NCI-H187 treated with DMSO at 0.1 percent for 48 hours (cell line): ENCODE data around the gene MCHR1.
"Not testable (repeated sequence)": the region's sequence is repeated elsewhere in the genome, so short reads cannot be mapped to it uniquely, and the experiment has no call there.

Experiments
- DNase-seq: peaks from one replicate; lab custom pipeline; 2025; lab: John Stamatoyannopoulos, UW

The MCHR1 gene

GRCh38 chr22:40656651-40657050, 22.6 kb upstream of the MCHR1 start:
- not testable (repeated sequence) for DNase-seq

DNA sequence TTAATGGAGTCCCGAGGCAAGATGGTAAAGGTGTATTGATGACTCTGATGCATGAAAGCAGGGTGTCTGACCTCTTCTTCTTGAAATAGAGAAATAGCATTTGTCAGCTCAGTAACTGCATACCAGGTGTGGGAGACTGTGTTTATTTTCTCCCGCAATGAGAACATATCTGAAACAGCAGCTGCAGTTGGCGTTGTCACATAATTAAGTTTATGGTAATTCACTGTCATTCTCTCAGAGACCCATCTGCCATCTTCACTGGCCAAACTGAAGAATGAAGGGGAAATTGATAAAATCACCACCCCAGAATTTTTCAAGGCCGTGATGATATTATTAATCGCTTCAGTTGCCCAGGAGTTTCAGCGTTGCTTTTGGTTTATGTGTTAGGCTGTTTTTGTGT, 20.1 kb upstream of the MCHR1 start:
- no peak for DNase-seq

DNA sequence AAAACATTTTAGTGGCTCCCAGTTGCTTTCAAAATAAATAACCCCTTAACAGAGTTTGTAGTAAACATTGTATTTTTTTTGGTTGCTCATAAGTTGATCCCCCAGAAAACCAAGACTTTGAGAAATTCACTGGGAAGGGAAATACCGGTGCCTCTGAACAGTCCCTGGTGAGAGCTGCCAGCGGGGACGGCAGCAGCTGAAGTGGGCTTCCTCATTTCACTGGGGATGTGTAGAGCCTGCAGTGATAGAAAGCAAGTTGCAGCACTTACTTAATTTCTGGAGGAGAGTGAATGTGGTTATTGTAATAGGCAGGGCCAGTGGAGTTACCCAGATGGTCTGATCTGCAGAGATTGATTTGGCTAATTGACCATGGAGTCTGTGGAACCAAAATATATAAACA, 18.6 kb upstream of the MCHR1 start:
- no peak for DNase-seq

DNA sequence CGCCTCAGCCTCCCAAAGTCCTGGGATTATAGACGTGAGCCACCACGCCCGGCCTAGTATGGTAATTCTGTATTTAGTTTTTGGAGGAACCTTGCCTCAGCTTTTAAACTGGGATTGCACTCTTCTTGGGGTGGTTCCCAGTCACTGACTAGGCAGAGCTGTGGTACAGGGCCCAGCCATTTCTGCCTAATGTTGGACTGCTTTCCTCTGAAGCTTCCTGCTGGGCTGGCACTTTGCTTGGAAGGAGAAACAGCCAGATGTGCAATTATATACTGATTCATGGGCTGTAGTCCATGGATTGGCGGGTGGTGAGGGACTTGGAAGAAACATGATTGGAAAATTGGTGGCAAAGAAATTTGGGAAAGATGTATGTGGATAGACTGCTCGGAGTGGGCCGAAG, 17.6 kb upstream of the MCHR1 start:
- no peak for DNase-seq

GRCh38 chr22:40665312-40665711, 14.0 kb upstream of the MCHR1 start:
- DNase-seq, result no peak

GRCh38 chr22:40666151-40666848, 13.0 kb upstream of the MCHR1 start:
- no peak for DNase-seq

DNA sequence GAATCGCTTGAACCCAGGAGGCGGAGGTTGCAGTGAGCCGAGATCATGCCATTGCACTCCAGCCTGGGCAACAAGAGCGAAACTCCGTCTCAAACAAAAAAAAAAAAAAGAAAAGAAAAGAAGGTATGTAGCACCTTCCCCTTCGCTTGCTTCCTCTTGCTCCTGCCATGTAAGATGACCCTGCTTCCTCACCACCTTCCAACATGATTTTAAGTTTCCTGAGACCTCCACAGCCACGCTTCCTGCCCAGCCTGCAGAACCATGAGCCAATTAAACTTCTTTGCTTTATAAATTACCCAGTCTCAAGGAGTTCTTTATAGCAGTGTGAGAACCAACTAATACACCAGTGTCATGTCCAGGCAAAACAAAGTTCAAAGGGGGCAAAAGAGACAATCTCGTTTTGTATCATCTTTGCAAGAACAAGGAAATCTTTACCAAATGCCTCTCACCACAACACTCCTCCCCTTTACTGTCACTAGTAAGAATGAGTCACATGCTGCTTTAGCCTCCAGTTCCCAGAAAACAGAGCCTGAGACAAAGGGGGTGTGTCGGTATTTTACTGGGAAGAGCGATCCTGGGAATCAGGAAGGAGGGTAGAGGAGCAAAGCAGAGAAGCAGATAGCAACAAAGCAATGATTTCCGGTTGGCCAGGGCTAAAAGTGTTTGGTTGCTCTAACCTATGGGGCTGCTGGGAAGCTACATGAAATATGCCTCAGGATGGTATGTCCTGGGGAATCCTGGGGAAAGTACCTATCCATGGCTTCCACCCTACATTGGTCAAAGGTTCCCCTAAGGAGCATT, 10.5 kb upstream of the MCHR1 start:
- no peak for DNase-seq

DNA sequence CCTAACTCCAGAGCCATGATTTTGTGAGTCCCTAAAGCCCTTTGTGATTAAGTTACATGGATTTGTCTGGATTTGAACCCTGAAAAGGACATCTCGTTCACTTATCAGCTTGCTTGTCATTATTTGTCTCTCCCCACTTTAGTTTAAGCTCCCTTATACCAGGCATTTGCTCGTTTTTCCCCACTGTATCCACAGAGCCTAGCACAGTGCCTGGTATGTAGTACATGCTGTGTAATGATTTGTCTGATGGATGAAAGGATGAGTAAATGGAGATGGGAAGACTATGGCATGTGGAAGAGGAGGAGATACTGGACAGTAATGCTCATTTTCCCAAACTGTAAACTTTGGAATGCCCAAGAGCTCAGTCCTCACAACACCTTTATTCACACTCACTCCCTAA, 9.2 kb upstream of the MCHR1 start:
- no peak for DNase-seq

- no peak for DNase-seq
Measured at GRCh38 chr22:40671369-40671768, 7.9 kb upstream of the MCHR1 start.

DNA sequence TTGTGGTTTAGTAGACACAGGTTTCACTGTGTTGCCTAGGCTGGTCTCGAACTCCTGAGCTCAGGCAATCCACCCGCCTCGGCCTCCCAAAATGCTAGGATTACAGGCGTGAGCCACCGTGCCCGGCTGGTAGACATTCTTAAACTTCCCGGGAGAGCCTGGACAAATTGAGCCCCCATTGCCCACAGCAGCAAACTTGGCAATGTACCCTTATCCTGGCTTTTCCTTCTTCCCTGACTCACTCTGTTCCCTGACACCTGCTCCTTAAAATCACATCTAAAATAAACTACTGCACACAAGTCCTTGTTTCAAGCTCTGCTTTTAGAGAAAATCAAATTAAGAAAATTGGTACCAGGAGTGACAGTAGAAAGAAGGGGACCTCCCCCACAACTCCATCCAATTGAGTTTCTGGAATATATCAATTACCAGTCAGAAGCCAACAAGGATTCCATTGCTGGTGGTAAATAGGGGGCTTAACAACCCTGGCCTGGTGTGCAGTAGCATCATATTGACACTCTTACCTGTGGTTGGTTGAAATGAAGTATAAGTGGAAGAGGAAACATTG, 7.4 kb upstream of the MCHR1 start:
- DNase-seq, result no peak

DNA sequence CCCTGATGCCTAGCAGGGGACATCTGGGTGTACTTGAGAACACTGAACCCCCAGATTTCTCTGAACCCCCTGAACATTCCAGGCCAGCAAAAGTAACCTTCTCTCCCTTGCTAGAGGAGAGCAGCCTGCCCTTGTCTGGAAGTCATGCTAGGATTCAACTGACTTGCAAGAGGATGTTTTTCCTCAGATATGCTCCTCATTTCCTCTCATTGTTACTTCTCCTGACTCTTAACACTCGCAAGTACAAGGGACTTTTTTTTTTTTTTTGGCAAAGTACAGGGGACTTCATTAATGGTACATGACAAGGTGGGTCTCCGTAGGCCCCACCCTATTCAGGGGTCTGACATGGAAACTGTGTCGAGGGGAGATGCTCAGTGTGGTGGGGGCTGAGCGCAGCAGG, 6.3 kb upstream of the MCHR1 start:
- no peak for DNase-seq

DNA sequence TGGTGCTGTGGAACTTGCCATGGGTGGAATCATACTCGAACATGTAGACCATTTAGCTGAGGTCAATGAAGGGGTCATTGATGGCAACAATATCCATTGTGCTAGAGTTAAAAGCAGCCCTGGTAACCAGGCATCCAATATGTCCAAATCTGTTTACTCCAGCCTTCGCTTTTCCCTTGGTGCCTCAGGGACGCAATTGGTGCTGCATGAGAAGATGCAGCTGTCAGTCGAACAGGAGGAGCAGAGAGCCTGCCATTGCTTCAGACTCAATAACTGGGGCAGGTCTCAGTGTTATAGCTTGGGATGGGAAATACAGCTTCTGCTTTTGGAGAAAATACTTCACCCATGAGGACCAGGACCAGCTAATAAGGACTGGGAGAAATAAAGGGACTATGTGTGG, 5.0 kb upstream of the MCHR1 start:
- no peak for DNase-seq

DNA sequence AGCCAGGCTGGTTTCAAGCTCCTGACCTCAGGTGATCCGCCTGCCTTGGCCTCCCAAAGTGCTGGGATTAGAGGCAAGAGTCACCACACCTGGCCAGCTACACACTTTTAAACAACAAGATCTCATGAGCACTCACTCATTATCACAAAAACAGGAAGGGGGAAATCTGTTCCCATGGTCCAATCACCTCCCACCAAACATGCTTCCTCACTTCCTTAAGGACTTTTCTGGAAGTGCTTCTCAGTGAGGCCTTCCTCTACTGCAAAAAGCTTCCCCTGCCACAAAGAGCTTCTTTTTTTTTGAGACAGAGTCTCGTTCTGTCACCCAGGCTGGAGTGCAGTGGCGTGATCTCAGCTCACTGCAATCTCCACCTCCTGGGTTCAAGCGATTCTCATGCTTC, 3.1 kb upstream of the MCHR1 start:
- DNase-seq, result not testable (repeated sequence)

DNA sequence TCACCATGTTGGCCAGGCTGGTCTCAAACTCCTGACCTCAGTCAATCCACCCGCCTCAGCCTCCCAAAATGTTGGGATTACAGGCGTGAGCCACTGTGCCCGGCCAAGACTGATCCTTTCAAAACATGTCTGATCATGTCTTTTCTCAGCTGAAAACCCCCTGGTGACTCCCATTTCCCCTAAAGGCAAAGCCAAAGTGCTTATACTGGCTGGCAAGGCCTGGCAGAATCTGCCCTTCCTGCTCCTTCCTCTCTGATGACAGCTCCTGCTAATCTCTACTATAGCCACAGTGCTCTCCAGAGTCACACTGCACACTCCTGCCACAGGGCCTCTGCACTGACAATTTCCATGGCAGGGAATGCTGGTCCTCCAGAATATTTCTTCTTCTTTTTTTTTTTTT, 2.6 kb upstream of the MCHR1 start:
- no peak for DNase-seq

DNA sequence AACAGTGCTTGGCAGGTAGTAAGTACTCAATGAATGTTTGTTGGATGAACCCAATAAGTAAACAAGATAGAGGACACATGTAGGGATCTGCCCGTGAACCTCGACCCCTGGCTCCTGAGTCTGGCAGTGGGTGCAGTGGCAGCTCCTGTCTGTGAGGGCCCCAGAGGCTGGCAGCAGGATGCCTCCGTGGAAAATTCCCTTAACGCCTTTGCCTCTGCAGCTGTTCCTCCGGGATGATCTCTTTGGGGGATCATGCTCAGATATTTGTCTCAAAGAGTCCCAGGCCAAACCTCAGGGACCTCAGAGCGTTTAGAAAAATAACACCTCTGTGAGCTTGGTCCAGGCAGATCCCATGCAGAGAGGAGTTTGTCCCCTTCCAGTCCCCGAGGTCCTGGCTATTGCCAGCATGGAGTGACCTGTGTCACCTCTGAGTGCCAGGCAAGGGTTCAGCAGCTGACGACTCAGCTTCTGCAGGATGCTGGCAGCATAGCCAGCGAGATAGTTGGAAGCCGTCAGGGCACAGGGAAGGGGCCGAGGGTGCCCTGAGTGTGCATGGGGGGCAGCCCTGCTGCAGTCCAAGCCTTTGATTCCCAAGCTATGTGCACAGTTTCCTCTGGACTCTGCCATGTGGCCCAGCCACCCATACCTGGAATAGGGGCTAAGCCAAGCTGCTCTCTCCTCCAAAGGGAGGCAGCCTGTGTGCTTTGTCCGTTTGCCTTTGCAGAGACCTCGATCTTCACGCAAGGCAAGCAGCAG, 613 bp upstream of the MCHR1 start:
- DNase-seq, result no peak

GRCh38 chr22:40679964-40680818, 907 bp downstream of the MCHR1 start:
- no peak for DNase-seq

DNA sequence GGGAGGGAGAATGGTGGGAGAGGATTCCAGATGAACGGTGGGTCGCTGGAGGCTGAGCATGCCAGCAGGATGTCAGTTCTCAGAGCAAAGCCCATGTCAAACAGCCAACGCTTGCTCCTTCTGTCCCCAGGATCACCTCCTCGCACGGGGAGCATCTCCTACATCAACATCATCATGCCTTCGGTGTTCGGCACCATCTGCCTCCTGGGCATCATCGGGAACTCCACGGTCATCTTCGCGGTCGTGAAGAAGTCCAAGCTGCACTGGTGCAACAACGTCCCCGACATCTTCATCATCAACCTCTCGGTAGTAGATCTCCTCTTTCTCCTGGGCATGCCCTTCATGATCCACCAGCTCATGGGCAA, 1.5 kb downstream of the MCHR1 start:
- DNase-seq, result no peak

- no peak for DNase-seq
Measured at GRCh38 chr22:40681451-40681850, 2.2 kb downstream of the MCHR1 start.

DNA sequence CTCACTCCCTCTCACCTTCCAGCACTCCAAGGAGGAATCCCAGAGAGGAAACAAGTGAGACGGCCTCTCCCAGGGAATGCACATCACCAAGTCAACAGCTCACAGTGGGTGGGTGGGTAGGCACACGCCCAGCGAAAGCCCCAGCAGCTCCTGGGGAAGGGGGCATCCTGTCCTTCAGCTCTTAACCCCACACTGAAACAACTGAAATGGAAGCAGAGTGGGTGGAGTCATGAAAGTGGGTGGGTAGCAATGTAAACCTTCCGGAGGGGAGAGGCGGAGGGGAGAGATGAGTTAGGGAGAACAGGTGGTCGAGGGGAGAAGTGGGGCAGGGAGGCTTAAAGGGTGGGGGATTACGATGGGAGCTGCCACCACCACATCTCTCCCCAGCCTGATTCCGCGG, 5.4 kb downstream of the MCHR1 start:
- DNase-seq, result no peak

DNA sequence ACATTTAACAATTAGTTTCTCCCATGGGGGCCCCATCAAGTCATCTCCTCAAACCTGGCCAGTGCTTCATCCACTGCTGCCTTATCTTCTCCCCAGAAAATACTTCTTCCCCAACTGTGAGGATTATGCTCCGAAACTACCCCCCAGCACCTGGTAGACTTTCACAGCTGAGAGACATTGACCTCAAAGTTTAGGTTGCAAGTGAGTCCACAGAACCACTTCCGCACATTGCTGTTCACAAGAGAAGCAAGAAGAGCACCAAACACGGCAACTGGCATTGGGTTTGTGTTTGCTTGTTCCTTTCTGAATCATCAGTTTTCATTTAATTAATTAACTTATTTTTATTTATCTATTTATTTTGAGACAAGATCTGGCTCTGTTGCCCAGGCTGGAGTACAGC, 6.1 kb downstream of the MCHR1 start:
- DNase-seq, result no peak

DNA sequence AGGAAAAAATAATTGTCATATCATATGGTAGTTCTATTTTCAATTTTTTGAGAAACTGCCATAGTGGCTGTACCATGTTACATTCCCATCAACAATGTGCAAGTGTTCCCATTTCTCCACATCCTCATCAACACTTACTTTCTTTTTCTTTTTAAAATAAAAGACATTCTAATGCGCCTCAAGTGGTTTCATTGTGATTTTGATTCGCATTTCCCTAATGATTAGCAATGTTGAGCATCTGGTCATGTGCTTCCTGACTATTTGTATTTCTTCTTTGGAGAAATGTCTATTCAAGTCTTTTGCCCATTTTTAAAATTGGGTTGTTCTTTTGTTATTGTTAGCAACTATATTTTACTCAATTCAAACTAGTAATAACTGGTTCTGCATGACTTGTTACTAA, 8.4 kb downstream of the MCHR1 start:
- no peak for DNase-seq

DNA sequence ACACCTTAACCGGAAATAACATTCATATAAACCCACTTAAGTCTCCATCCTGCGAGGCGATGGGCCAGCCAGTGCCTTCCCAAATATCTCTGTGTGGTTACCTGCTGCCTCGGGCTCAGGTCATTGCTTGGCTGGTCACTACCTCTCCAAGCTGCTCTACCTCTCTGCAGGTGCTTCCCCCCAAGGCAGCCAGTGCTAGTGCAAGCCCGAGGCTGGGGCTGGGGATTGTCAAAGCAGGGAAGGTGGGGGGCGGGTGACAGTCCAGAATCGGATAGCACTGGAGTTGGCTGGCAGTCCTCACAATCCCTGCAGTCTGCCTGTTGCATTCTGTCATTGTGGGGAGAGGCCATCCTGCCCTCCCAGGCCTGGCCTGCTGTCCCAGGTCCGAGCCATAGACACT, 11.1 kb downstream of the MCHR1 start:
- DNase-seq, result no peak
